ENCODE data around the gene KRTAP2-3.
"Not testable (repeated sequence)": the region's sequence is repeated elsewhere in the genome, so short reads cannot be mapped to it uniquely, and the experiment has no call there.

KRTAP2-3 gene

GRCh38 chr17:41103896-41104295 is 44.0 kb upstream of the KRTAP2-3 start:
- no peaks in the 10 kb centered on the region for H3K9me2 ChIP-seq (ENCODE audit: low read depth, low read length)
- TF ChIP-seq CTCF (IDR thresholded peaks at IDR 0.05; ENCODE audit: low read length): no peak
- no peak for TF ChIP-seq EZH2 (IDR thresholded peaks at IDR 0.05; ENCODE audit: borderline replicate concordance, low read length)
- H3K9me3 ChIP-seq (ENCODE audit: low read length): no peaks in the 10 kb centered on the region
- no peaks in the 10 kb centered on the region for H3K4me1 ChIP-seq (ENCODE audit: insufficient read depth, low read length, severe bottlenecking)
- no peak overlapping the region for H3K4me3 ChIP-seq (ENCODE audit: low read depth, low read length, poor library complexity, severe bottlenecking)
- no peaks in the 10 kb centered on the region for H3K36me3 ChIP-seq (ENCODE audit: insufficient read depth, low read length)
- no peaks in the 10 kb centered on the region for H3K27me3 ChIP-seq (ENCODE audit: insufficient read depth, low read length)
- no peaks in the 10 kb centered on the region for H3F3A ChIP-seq (ENCODE audit: insufficient read depth, low read length)
- H3K79me2 ChIP-seq (ENCODE audit: insufficient read depth, low read length): no peaks in the 10 kb centered on the region
- no peaks in the 10 kb centered on the region for H4K20me1 ChIP-seq (ENCODE audit: insufficient read depth, low read length)
- H3K27ac ChIP-seq (ENCODE audit: low read depth, low read length, poor library complexity, severe bottlenecking): no peak overlapping the region
- H2AFZ ChIP-seq (ENCODE audit: low read length): no peak overlapping the region
- H3K9ac ChIP-seq (ENCODE audit: low read length): no peak overlapping the region
- H3K4me2 ChIP-seq (ENCODE audit: low read length): no peak overlapping the region

GRCh38 chr17:41101586-41102259 is 41.8 kb upstream of the KRTAP2-3 start, which contains the start of gene KRTAP4-16:
TSS of gene KRTAP4-16 (minus strand) at chr17:41102209. CDS start at chr17:41102209, 0 bp downstream.
- Histone ChIP-seq H3K4me2 (ENCODE audit: low read length) (no peak within 1 kb of the TSS), H3K4me3 (ENCODE audit: low read depth, low read length, poor library complexity, severe bottlenecking) (no peak within 1 kb of the TSS), H3K9ac (ENCODE audit: low read length) (no peak within 1 kb of the TSS), H3K36me3 (ENCODE audit: insufficient read depth, low read length) (no peaks in the 10 kb centered on the region), H3K4me1 (ENCODE audit: insufficient read depth, low read length, severe bottlenecking) (no peaks in the 10 kb centered on the region), H3K79me2 (ENCODE audit: insufficient read depth, low read length) (no peaks in the 10 kb centered on the region), H3K27ac (ENCODE audit: low read depth, low read length, poor library complexity, severe bottlenecking) (no peak within 1 kb of the TSS), H3K27me3 (ENCODE audit: insufficient read depth, low read length) (no peaks in the 10 kb centered on the region), H4K20me1 (ENCODE audit: insufficient read depth, low read length) (no peaks in the 10 kb centered on the region), H3K9me3 (ENCODE audit: low read length) (no peaks in the 10 kb centered on the region), H3K9me2 (ENCODE audit: low read depth, low read length) (no peaks in the 10 kb centered on the region), H3F3A (ENCODE audit: insufficient read depth, low read length) (no peaks in the 10 kb centered on the region), H2AFZ (ENCODE audit: low read length) (no peak within 1 kb of the TSS)
- TF ChIP-seq EZH2 (IDR thresholded peaks at IDR 0.05; ENCODE audit: borderline replicate concordance, low read length): no peak
- no peak for TF ChIP-seq CTCF (IDR thresholded peaks at IDR 0.05; ENCODE audit: low read length)

- not testable (repeated sequence) for H3K79me2 ChIP-seq (ENCODE audit: insufficient read depth, low read length); H3K27ac ChIP-seq (ENCODE audit: low read depth, low read length, poor library complexity, severe bottlenecking); H3K4me1 ChIP-seq (ENCODE audit: insufficient read depth, low read length, severe bottlenecking); H3K36me3 ChIP-seq (ENCODE audit: insufficient read depth, low read length); H3K27me3 ChIP-seq (ENCODE audit: insufficient read depth, low read length); H3F3A ChIP-seq (ENCODE audit: insufficient read depth, low read length); H3K9ac ChIP-seq (ENCODE audit: low read length); H3K4me2 ChIP-seq (ENCODE audit: low read length); H3K4me3 ChIP-seq (ENCODE audit: low read depth, low read length, poor library complexity, severe bottlenecking); H4K20me1 ChIP-seq (ENCODE audit: insufficient read depth, low read length); H3K9me2 ChIP-seq (ENCODE audit: low read depth, low read length); H2AFZ ChIP-seq (ENCODE audit: low read length); H3K9me3 ChIP-seq (ENCODE audit: low read length)
These were observed 40.0 kb upstream of the KRTAP2-3 start for GRCh38 chr17:41099682-41100480.
